Measurements from ENCODE around the gene SSU72.
"Not testable (repeated sequence)": the region's sequence is repeated elsewhere in the genome, so short reads cannot be mapped to it uniquely, and the experiment has no call there.

SSU72 gene

DNA sequence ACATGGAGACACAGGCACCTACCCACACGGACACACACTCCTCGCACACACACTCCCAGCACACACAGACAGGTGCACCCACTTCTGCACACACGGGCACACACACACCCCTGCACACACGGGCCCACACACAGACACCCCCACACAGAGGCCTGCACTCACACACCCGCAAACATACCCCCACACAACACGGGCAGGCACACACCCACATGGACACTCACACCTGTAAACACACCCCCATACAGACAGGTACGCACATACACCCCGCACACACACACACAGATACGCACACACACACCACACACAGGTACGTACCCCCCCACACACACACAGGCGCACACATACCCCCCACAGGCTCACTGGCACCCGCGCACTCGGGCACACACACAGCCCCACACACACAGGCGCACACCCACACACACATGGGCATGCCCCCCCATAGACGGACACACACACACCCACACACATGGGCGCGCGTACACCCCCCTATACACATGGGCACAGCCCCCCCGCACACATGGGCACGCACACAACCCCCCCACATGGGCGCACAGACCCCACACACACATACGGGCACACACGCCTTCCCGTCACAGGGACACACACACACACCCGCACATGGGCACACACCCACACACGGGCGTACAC, 56.6 kb downstream of the SSU72 start:
- no peak overlapping the region for H3K4me3 ChIP-seq (ENCODE audit: low read depth, low read length)
- DNase-seq (ENCODE audit: low read depth): no peak
- TF ChIP-seq, protein P1, sequence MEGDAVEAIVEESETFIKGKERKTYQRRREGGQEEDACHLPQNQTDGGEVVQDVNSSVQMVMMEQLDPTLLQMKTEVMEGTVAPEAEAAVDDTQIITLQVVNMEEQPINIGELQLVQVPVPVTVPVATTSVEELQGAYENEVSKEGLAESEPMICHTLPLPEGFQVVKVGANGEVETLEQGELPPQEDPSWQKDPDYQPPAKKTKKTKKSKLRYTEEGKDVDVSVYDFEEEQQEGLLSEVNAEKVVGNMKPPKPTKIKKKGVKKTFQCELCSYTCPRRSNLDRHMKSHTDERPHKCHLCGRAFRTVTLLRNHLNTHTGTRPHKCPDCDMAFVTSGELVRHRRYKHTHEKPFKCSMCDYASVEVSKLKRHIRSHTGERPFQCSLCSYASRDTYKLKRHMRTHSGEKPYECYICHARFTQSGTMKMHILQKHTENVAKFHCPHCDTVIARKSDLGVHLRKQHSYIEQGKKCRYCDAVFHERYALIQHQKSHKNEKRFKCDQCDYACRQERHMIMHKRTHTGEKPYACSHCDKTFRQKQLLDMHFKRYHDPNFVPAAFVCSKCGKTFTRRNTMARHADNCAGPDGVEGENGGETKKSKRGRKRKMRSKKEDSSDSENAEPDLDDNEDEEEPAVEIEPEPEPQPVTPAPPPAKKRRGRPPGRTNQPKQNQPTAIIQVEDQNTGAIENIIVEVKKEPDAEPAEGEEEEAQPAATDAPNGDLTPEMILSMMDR (conservative IDR thresholded peaks at IDR 0.05; ENCODE audit: low read depth, low read length): no peak

DNA sequence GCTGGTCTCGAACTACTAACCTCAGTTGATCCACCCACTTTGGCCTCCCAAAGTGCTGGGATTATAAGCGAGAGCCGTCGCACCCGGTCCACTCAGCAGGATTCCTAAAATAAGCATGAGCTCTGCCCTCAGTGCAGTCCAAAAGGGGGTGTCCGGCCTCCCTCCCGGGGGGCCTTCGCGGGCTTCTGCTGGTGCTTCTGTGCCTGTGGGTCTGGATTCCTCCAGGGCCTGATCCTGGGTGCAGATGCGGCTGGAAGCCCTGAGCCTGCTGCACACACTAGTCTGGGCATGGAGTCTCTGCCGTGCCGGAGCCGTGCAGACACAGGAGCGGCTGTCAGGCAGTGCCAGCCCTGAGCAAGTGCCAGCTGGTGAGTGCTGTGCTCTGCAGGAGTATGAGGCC, 57.7 kb downstream of the SSU72 start:
- H3K4me3 ChIP-seq (ENCODE audit: low read depth, low read length); DNase-seq (ENCODE audit: low read depth): not testable (repeated sequence)

DNA sequence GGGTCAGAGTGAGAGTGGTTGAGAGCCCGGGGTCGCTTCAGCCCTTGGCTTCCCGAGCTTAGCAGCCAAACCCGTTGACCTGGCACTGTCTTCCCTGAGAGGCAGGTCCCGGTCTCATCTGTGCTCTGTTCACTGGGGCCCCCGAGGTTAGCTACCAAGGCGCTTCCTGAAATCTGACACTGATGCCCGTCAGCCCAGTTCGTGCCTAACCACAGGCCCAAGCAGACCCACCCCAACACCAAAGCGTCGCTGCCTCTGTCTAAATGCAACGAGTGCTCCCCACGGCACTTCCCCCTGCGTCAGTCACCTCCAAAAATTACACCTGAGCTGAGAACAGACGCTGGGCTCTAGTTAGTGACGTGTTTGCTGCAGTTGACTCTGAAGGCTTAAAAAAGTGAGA, 60.3 kb downstream of the SSU72 start:
- not testable (repeated sequence) for DNase-seq (ENCODE audit: low read depth); H3K4me3 ChIP-seq (ENCODE audit: low read depth, low read length)

DNA sequence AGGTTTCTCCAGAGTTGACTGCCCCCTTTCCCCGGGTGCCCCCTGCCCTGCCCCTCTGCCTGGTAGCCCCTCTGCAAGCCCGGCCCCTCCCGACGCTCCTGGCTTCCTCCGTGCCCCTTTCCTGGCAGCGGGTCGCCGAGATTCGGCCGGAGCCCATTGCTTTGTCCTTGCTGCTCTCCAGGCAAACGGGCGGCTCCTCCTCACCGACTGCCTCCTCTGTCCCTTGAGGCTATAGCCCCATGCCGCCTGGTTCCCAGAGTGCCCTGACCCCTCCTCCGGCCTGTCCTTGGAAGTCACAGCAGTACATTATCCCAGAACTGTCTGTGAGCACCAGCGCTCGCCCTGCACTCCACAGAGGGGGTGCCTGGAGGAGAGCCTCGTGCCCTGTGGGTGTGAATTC, 61.0 kb downstream of the SSU72 start:
- peak overlapping the region; percentile 11 for H3K4me3 ChIP-seq (ENCODE audit: low read depth, low read length)
- DNase-seq (ENCODE audit: low read depth): not testable (repeated sequence)

DNA sequence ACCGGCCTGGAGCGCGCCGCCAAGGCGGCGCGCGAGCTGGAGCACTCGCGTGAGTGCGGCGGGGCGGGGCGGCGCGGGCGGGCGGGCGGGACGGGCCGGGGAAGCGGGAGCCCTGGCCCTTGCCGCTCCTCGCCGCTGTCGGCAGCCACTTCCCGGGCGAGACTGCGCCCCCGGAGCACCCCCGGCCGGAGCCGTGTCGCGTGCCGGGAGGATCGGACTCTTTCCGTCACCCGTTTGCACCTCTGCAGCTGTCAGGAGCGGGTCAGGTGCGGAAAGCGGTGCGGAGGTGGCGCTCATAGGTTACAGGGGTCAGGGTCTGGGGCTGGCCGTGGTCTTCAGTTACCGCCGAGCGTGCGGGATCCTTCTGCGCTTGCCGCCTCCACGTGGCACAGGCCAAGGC, 62.2 kb downstream of the SSU72 start:
- peak overlapping the region; percentile 97 for H3K4me3 ChIP-seq (ENCODE audit: low read depth, low read length)
- not testable (repeated sequence) for DNase-seq (ENCODE audit: low read depth)

DNA sequence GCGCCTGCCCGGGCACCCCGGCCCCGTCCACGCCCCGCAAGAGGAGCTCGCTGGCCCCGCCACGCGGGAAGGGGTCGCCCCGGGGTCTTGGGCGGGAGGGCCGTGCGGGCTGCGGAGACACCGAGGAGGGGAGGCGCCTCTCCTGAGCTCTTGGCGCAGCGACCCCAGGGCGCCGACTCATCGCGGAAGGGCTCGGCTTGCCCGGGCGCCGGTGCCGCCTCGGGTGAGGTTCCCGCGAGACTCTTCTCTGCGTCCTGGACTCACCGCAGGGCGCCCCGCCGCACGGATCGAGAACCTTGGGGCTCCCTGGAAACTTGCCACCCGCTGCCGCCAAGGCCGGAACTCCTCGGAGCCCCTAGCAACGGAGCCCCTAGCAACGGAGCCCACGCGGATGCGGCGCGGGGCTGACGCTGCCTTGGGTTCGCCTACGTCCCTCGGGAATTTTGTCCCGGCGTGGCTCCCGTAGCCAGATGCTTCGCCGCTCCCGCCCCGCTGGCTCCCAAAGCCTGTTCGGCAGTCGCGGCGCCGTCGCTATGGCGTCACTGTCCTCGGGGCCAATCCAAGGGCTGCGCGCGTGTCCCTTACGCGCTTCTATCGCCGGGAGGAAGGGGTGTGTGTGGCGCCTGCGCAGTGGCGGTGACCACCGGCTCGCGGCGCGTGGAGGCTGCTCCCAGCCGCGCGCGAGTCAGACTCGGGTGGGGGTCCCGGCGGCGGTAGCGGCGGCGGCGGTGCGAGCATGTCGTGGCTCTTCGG, 63.0 kb downstream of the SSU72 start, which contains the start of gene ATAD3A:
ATAD3A (plus strand) TSS at position 630 of the 753 bp plus-strand sequence; CDS start at position 737, 107 bp downstream.
- peak within 1 kb of the TSS; percentile 97 for H3K4me3 ChIP-seq (ENCODE audit: low read depth, low read length)
- TF ChIP-seq, protein P1 (conservative IDR thresholded peaks at IDR 0.05; ENCODE audit: low read depth, low read length): no peak
- DNase-seq (ENCODE audit: low read depth): peak; percentile 99

DNA sequence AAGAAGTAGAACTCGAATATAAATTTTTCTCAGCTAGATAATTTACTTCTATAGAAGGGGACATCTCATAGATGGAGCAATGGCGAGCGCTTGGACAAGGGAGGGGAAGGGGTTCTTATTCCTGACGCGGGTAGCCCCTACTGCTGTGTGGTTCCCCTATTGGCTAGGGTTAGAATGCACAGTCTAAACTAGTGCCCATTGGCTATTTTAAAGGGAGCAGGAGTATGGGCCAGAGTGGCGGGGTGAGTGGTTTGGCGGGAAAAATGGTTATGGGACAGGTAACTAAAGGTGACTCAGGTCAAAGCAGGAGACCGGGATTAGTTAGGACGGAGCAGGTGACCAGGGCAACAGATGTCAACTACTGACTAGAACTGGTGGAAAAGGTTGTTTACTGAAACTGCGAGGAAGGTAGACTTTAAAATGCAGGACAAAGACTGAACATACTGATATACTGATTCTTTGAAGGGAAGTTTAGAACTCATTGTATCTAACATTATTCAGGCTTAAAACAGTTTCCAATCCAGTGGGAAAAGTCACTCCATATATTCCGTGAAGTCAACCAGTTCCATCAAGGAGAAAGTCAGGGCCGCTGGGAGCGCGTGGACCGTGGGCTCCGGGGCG, 63.6 kb downstream of the SSU72 start:
- H3K4me3 ChIP-seq (ENCODE audit: low read depth, low read length): peak overlapping the region; percentile 97
- TF ChIP-seq, protein P1 (conservative IDR thresholded peaks at IDR 0.05; ENCODE audit: low read depth, low read length): no peak
- DNase-seq (ENCODE audit: low read depth): peak; percentile 13

DNA sequence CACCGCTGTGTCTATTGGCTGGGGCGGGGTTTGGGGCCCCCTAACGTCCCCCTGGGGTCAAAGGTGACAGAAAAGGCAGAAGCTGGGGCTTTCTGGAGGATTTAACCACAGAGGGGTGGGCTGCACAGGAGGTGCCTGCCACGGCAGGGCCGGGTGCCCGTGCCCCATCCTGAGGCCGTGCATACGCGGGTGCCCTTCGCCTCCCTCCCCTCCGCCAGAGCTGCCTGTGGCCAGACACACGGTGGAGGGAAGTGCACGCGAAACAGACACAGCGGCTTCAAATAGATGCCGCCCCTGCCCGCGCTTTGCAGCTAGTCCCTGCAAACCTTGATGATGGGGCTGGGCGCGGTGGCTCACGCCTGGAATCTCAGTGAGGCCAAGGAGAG, 65.2 kb downstream of the SSU72 start:
- not testable (repeated sequence) for DNase-seq (ENCODE audit: low read depth); H3K4me3 ChIP-seq (ENCODE audit: low read depth, low read length)

DNA sequence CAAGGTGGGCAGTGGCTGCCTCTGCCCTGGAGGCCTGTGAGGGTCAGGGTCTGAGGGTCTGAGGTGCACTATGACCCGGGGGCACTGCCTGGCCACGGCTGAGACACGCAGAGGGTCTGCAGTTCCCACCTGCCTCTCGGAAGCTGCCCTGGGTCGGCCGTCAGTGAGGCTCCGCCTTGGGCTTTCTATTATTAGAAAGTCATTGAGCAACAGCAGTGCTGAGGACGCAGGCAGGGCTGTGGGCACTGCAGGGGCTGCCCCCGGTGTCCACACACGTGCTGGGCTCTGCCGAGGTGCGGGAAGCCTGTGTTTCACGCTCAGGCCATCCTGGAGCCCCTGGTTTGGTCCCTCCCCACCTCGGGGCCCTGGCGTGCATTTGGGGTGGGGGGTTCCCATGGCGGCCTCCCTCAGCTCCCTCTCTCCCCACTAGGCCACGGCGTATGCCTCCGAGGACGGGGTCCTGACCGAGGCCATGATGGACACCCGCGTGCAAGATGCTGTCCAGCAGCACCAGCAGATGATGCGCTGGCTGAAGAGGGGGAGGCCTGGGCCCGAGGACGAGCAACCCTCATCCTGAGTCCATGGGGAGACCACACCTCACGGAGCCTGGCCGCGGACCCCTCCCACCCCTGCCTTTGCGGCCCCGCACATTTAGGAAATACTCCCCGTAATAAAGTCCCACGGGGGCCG, 65.7 kb downstream of the SSU72 start:
- DNase-seq (ENCODE audit: low read depth); H3K4me3 ChIP-seq (ENCODE audit: low read depth, low read length): not testable (repeated sequence)

DNA sequence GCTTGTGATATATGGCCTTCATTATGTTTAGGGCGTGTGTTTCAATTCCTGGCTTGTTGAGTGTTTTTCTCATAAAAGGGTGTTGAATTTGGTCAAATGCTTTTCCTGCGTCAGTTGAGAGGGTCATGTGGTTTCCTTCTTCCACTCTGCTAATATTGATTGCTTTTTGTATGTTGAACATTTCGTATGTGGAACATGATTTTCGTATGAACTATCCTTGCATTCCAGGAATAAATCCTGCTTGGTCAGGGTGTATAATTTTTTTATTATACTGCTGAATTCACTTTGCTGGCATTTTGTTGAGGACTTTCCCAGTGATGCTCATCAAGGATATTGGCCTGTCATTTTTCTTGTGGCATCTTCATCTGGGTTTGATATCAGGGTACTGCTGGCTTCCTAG, 67.4 kb downstream of the SSU72 start:
- no peak for DNase-seq (ENCODE audit: low read depth)
- H3K4me3 ChIP-seq (ENCODE audit: low read depth, low read length): no peak overlapping the region
- TF ChIP-seq, protein P1 (conservative IDR thresholded peaks at IDR 0.05; ENCODE audit: low read depth, low read length): no peak

DNA sequence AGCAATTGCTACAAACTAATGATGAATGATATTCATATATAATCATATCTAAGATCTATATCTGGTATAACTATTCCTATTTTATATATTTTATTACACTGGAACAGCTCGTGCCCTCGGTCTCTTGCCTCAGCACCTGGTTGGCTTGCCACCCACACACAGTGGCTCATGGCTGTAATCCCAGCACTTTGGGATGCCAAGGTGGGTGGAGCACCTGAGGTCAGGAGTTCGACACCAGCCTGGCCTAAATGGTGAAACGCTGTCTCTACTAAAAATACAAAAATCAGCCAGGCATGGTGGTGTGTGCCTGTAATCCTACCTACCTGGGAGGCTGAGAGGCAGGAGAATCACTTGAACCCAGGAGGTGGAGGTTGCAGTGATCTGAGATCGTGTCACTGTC, 68.9 kb downstream of the SSU72 start:
- not testable (repeated sequence) for DNase-seq (ENCODE audit: low read depth); H3K4me3 ChIP-seq (ENCODE audit: low read depth, low read length)
